AG10803 (cell line): ENCODE measurements around the gene UBE2V1.
A peak's percentile ranks its signal among the peaks of the same experiment; 100 is the strongest.

Source experiments
- DNase-seq: peaks from one replicate; pipeline ENCODE4 v3.0.0; 2010; ENCODE audit warnings: low read depth
- H3K4me3 ChIP-seq: 2 replicates; pipeline ENCODE4 v1.5.1; 2011; ENCODE audit warnings: mild to moderate bottlenecking, low read length, control low read depth
- CTCF ChIP-seq: conservative IDR thresholded peaks from 2 replicates; pipeline ENCODE4 v1.5.1; 2011; ENCODE audit warnings: mild to moderate bottlenecking, low read length, control low read depth, inconsistent platforms

The UBE2V1 gene

GRCh38 chr20:50039706-50040431 is 73.1 kb downstream of the UBE2V1 start:
- no peak for TF ChIP-seq CTCF
- H3K4me3 ChIP-seq = no peak overlapping the region
- no peak for DNase-seq

GRCh38 chr20:50038574-50038991 is 74.4 kb downstream of the UBE2V1 start:
- no peak overlapping the region for H3K4me3 ChIP-seq
- TF ChIP-seq CTCF = no peak
- DNase-seq = no peak

- no peak for DNase-seq
- no peak overlapping the region for H3K4me3 ChIP-seq
- no peak for TF ChIP-seq CTCF
Observed at GRCh38 chr20:50038169-50038568, 74.8 kb downstream of the UBE2V1 start.

GRCh38 chr20:50037575-50037974 is 75.4 kb downstream of the UBE2V1 start:
- no peak overlapping the region for H3K4me3 ChIP-seq
- TF ChIP-seq CTCF = no peak
- no peak for DNase-seq

- TF ChIP-seq CTCF = no peak
- H3K4me3 ChIP-seq = no peak overlapping the region
- no peak for DNase-seq
Observed at GRCh38 chr20:50037123-50037522, 75.8 kb downstream of the UBE2V1 start.

- no peak for TF ChIP-seq CTCF
- H3K4me3 ChIP-seq = no peak overlapping the region
- no peak for DNase-seq
Observed at GRCh38 chr20:50036703-50037102, 76.2 kb downstream of the UBE2V1 start.

GRCh38 chr20:50034567-50035180 is 78.3 kb downstream of the UBE2V1 start:
- H3K4me3 ChIP-seq = no peak overlapping the region
- peak; percentile 78 for DNase-seq
- TF ChIP-seq CTCF = no peak
